H1 (cell line): Measurements from ENCODE around the gene ST6GALNAC2.

Experiments used
- ASH2L ChIP-seq: fragments of 200-600, 300-600 bp; sonication (generic); IDR thresholded peaks from one replicate; pipeline ENCODE4 v1.7.1; 2017; ENCODE audit warnings: low read length
- ATF3 ChIP-seq: IDR thresholded peaks from 2 replicates; pipeline ENCODE4 v1.6.1; 2011; ENCODE audit warnings: low read depth, mild to moderate bottlenecking, low read length; ENCODE audit not compliant: insufficient read depth
- CHD2 ChIP-seq: IDR thresholded peaks from 2 replicates; pipeline ENCODE4 v1.6.1; 2012; ENCODE audit warnings: low read length, improper control_type of control experiment
- CTCF ChIP-seq, 3 experiments: IDR thresholded peaks; 1 replicate in 2 of 3; 2 replicates in 1 of 3; pipeline versions ENCODE4 v1.5.1 to v1.6.1; 2011; ENCODE audit warnings: low read length in 3 of 3, mild to moderate bottlenecking in 3 of 3, inconsistent platforms in 2 of 3, low read depth in 1 of 3, moderate library complexity in 1 of 3; ENCODE audit not compliant: insufficient read depth in 1 of 3; ENCODE audit errors: control extremely low read depth in 1 of 3
- EGR1 ChIP-seq: IDR thresholded peaks from 2 replicates; pipeline ENCODE4 v1.6.1; 2011; ENCODE audit warnings: low read depth, low read length, borderline replicate concordance
- EZH2 ChIP-seq: fragments of 200-600 bp; sonication (generic); IDR thresholded peaks from 2 replicates; pipeline ENCODE4 v1.7.1; 2012; ENCODE audit warnings: low read depth, mild to moderate bottlenecking, moderate library complexity, low read length, inconsistent platforms; ENCODE audit not compliant: severe bottlenecking
- POLR2AphosphoS5 ChIP-seq: IDR thresholded peaks from 2 replicates; pipeline ENCODE4 v1.6.1; 2011; ENCODE audit warnings: low read depth, low read length
- RFX5 ChIP-seq: IDR thresholded peaks from 2 replicates; pipeline ENCODE4 v1.6.1; 2011; ENCODE audit warnings: low read depth, low read length, improper control_type of control experiment, borderline replicate concordance
- YY1 ChIP-seq: IDR thresholded peaks from 2 replicates; pipeline ENCODE4 v1.6.1; 2011; ENCODE audit warnings: low read depth, mild to moderate bottlenecking, low read length

- TF ChIP-seq EZH2 (no peak), CTCF (IDR thresholded peaks at IDR 0.05; ENCODE audit: control extremely low read depth in 1 of 3, insufficient read depth in 1 of 3, low read depth in 1 of 3, low read length in 3 of 3) (no peak), YY1 (no peak), ASH2L (no peak), CHD2 (no peak), EGR1 (no peak), ATF3 (no peak), POLR2AphosphoS5 (no peak; the same call in none of the 2 replicates), RFX5 (no peak)
Measured at GRCh38 chr17:76567634-76568432, 17.8 kb downstream of the ST6GALNAC2 start.
